ENCODE data around the gene INPP5D.

The INPP5D gene

DNA sequence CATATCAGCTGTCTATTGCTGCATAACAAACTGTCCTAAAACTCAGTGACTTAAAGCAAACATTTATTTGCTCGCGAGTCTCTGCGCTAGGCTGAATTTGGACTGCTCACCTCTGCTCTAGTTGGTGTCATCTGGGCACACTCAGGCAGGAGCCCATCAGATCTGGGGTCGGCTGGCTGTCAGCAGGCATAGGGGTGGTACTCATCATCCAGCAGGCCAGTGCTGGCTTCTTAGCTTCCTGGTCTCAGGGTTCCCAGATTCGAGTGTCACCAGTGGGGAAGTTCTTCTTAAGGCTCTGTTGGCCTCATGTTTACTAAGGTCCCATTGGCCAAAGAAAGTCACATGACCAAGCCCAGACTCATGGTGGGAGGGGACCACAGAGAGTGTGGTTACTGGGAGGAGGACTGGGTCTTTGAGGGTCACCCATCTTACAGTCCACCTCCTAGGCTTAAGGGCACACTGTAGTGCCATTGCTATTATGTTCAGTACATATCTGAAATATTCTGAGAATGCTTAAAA lies 119.8 kb downstream of the INPP5D start:
- Histone ChIP-seq H3K36me3 (ENCODE audit: control insufficient read depth, insufficient read depth, low read length) (peaks cover 49% of the 10 kb centered on the region), H3K4me3 (replicated peaks; ENCODE audit: low read depth, low read length) (no peak overlapping the region), H3K27me3 (replicated peaks; ENCODE audit: control insufficient read depth, insufficient read depth, low read length) (no peaks in the 10 kb centered on the region)
- TF ChIP-seq, protein P1, sequence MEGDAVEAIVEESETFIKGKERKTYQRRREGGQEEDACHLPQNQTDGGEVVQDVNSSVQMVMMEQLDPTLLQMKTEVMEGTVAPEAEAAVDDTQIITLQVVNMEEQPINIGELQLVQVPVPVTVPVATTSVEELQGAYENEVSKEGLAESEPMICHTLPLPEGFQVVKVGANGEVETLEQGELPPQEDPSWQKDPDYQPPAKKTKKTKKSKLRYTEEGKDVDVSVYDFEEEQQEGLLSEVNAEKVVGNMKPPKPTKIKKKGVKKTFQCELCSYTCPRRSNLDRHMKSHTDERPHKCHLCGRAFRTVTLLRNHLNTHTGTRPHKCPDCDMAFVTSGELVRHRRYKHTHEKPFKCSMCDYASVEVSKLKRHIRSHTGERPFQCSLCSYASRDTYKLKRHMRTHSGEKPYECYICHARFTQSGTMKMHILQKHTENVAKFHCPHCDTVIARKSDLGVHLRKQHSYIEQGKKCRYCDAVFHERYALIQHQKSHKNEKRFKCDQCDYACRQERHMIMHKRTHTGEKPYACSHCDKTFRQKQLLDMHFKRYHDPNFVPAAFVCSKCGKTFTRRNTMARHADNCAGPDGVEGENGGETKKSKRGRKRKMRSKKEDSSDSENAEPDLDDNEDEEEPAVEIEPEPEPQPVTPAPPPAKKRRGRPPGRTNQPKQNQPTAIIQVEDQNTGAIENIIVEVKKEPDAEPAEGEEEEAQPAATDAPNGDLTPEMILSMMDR (IDR thresholded peaks at IDR 0.05; ENCODE audit: insufficient read depth, low read length, poor library complexity, severe bottlenecking) = no peak
- no peak for DNase-seq (ENCODE audit: extremely low read depth, insufficient read length)

DNA sequence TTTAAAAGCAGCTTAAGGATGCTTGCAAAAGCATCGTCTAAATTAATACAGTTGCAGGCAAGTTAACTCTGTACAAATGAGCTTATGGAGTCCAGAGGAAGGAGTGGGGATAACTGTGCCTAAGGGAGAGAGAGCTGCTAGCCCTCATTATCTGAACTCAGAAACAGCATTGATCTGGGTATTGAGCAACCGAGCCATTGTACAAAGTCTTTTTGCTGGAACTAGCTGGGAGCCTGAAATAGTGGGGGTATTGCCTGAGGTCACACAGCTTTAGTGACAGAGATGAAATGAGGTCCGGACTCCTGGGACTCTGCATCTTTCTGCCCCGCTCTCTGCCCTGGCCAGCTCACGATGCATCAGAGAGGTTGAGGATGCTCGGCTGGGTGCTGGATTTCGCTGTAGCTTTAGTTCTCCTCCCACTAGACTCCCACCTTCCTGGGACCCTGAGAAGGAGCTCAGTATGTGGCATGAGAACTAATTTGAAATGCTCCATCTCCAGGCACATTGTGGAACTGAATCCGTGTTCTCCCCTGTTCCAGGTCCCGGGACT lies 123.8 kb downstream of the INPP5D start:
- TF ChIP-seq, protein P1 (IDR thresholded peaks at IDR 0.05; ENCODE audit: insufficient read depth, low read length, poor library complexity, severe bottlenecking) = no peak
- no peaks in the 10 kb centered on the region for H3K27me3 ChIP-seq (replicated peaks; ENCODE audit: control insufficient read depth, insufficient read depth, low read length)
- no peak for DNase-seq (ENCODE audit: extremely low read depth, insufficient read length)
- peaks cover 65% of the 10 kb centered on the region for H3K36me3 ChIP-seq (ENCODE audit: control insufficient read depth, insufficient read depth, low read length)
- no peak overlapping the region for H3K4me3 ChIP-seq (replicated peaks; ENCODE audit: low read depth, low read length)

DNA sequence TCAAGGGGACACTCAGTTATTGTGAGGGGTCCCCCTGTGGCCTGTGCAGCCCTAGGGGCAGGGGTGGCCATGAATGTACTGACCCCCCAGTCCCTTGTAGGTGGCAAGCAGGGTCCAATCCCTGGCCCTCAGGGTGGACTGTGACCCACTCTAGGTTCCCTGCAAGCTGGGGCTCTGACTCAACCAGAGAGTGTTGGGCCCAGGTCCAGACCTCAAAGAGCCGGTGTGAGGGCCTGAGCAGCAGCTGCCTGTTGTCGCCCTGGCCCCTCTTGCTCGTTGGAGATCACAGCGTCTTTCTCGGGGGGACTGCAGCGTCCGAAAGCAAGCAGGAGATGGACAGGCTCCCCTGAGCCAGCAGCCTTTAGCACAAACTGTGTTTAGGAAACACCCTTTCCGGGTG lies 124.5 kb downstream of the INPP5D start:
- peaks cover 67% of the 10 kb centered on the region for H3K36me3 ChIP-seq (ENCODE audit: control insufficient read depth, insufficient read depth, low read length)
- no peaks in the 10 kb centered on the region for H3K27me3 ChIP-seq (replicated peaks; ENCODE audit: control insufficient read depth, insufficient read depth, low read length)
- TF ChIP-seq, protein P1 (IDR thresholded peaks at IDR 0.05; ENCODE audit: insufficient read depth, low read length, poor library complexity, severe bottlenecking) = no peak
- no peak overlapping the region for H3K4me3 ChIP-seq (replicated peaks; ENCODE audit: low read depth, low read length)
- no peak for DNase-seq (ENCODE audit: extremely low read depth, insufficient read length)

DNA sequence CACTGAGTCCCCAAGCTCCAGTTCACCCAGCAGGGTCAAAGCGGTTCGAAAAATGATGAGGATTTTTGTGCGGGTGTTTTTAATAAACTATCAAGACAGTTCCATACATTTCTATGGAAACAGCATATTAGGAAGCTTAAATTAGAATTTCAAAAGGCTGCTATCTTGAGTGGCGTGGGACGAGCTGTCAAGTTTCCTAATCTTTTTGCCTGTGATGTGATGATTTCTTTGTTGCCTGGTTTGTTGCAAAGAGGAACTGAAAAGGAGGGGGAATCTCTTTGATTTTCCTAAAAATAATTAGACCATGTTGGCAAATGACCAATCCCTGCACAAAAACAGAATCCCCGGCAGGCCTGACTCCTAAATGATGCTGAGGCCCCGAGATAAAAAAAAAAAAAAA lies 125.2 kb downstream of the INPP5D start:
- H3K4me3 ChIP-seq (replicated peaks; ENCODE audit: low read depth, low read length) = no peak overlapping the region
- peaks cover 67% of the 10 kb centered on the region for H3K36me3 ChIP-seq (ENCODE audit: control insufficient read depth, insufficient read depth, low read length)
- TF ChIP-seq, protein P1 (IDR thresholded peaks at IDR 0.05; ENCODE audit: insufficient read depth, low read length, poor library complexity, severe bottlenecking) = no peak
- DNase-seq (ENCODE audit: extremely low read depth, insufficient read length) = no peak
- no peaks in the 10 kb centered on the region for H3K27me3 ChIP-seq (replicated peaks; ENCODE audit: control insufficient read depth, insufficient read depth, low read length)

DNA sequence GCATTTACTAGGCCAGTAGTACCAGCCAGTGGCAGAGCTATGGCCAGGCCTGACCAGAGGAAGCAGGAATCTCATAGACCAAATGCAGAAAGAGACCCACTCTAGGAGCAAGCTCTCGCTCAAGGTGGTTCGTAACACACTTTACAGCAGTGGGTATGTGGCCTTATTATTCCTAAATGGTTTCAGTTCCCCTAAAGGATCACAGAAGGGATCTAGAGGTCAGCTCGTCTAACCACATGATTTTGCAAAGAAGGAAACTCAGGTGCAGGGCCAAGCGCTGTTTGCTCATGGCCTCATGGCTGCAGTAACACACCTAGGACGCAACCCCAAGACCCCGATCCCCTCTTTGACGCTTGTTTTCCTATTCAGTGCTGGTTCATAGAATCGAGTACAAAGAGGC lies 125.8 kb downstream of the INPP5D start:
- peaks cover 71% of the 10 kb centered on the region for H3K36me3 ChIP-seq (ENCODE audit: control insufficient read depth, insufficient read depth, low read length)
- H3K27me3 ChIP-seq (replicated peaks; ENCODE audit: control insufficient read depth, insufficient read depth, low read length) = no peaks in the 10 kb centered on the region
- DNase-seq (ENCODE audit: extremely low read depth, insufficient read length) = no peak
- TF ChIP-seq, protein P1 (IDR thresholded peaks at IDR 0.05; ENCODE audit: insufficient read depth, low read length, poor library complexity, severe bottlenecking) = no peak
- H3K4me3 ChIP-seq (replicated peaks; ENCODE audit: low read depth, low read length) = no peak overlapping the region

DNA sequence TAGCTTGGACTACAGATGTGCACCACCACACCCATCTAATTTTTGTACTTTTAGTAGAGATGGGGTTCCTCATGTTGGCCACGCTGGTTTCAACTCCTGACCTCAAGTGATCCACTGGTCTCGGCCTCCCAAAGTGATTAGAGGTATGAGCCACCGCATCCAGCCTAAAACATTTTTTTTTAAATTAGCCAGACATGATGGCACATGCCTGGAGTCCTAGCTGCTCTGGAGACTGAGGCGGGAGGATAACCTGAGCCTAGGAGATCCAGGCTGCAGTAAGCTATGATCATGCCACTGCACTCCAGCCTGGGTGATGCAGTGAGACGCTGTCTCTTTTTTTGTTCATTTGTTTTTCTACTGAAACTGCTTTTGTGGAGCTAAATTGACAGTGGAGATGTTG lies 126.7 kb downstream of the INPP5D start:
- H3K4me3 ChIP-seq (replicated peaks; ENCODE audit: low read depth, low read length) = no peak overlapping the region
- no peak for DNase-seq (ENCODE audit: extremely low read depth, insufficient read length)
- TF ChIP-seq, protein P1 (IDR thresholded peaks at IDR 0.05; ENCODE audit: insufficient read depth, low read length, poor library complexity, severe bottlenecking) = no peak
- H3K27me3 ChIP-seq (replicated peaks; ENCODE audit: control insufficient read depth, insufficient read depth, low read length) = no peaks in the 10 kb centered on the region
- peaks cover 72% of the 10 kb centered on the region for H3K36me3 ChIP-seq (ENCODE audit: control insufficient read depth, insufficient read depth, low read length)
